OCI-LY7 (cell line): ENCODE measurements around the gene GIT2. TPM values are rescaled to one million over a fixed set of nuclear protein-coding genes. Genes with fewer than 3 reads are reported as not detected.
"Not testable (repeated sequence)": the region's sequence is repeated elsewhere in the genome, so short reads cannot be mapped to it uniquely, and the experiment has no call there.

Source experiments
- BruUV-seq: library from RNA; stranded (reverse); fragments of 400-500 nt; replicated peaks from 2 replicates; lab custom pipeline; 2021; lab: Mats Ljungman, UMichigan
- CTCF ChIA-PET: fragments of 300-600 bp; sonication (Branson Sonifier 250); formaldehyde crosslinking; loops from one replicate; lab custom pipeline; 2022; ENCODE audit warnings: antibody characterized with exemption; ENCODE audit not compliant: unreplicated experiment; lab: Charles Lee
- POLR2A ChIA-PET: fragments of 300-600 bp; sonication (Branson Sonifier 250); formaldehyde crosslinking; loops from one replicate; lab custom pipeline; 2022; ENCODE audit warnings: antibody characterized with exemption; lab: Charles Lee
- DNase-seq: peaks from one replicate; pipeline ENCODE4 v3.0.0-alpha.2; 2015; ENCODE audit warnings: low spot score
- H2AFZ ChIP-seq: fragments of 200-600 bp; sonication (generic), shearing (Covaris generic); 2 replicates; pipeline ENCODE4 v1.6.1; 2014; ENCODE audit warnings: mild to moderate bottlenecking, antibody characterized with exemption, low read length, moderate library complexity
- H3K27ac ChIP-seq: fragments of 200-600 bp; sonication (generic); 2 replicates; pipeline ENCODE4 v1.5.1; 2014; ENCODE audit warnings: mixed run types, low read depth, mild to moderate bottlenecking, moderate library complexity, low read length, inconsistent platforms; ENCODE audit not compliant: poor library complexity, severe bottlenecking
- H3K36me3 ChIP-seq: fragments of 200-600 bp; sonication (generic); 2 replicates; pipeline ENCODE4 v1.6.1; 2014; ENCODE audit warnings: mild to moderate bottlenecking, antibody characterized with exemption, low read length, moderate library complexity, mixed read lengths; ENCODE audit not compliant: insufficient read depth
- H3K4me1 ChIP-seq: fragments of 200-600 bp; sonication (generic); 2 replicates; pipeline ENCODE4 v1.5.1; 2014; ENCODE audit warnings: mild to moderate bottlenecking, low read length; ENCODE audit not compliant: insufficient read depth, poor library complexity, severe bottlenecking
- H3K4me2 ChIP-seq: fragments of 200-600 bp; sonication (generic); 2 replicates; pipeline ENCODE4 v1.6.1; 2014; ENCODE audit warnings: mild to moderate bottlenecking, low read length
- H3K4me3 ChIP-seq: fragments of 200-600 bp; sonication (generic); 2 replicates; pipeline ENCODE4 v1.5.1; 2014; ENCODE audit warnings: mild to moderate bottlenecking, low read depth, low read length; ENCODE audit not compliant: poor library complexity, severe bottlenecking
- H3K79me2 ChIP-seq: fragments of 200-600 bp; sonication (generic); 2 replicates; pipeline ENCODE4 v1.6.1; 2016; ENCODE audit warnings: low read depth, mild to moderate bottlenecking, low read length, moderate library complexity, mixed read lengths; ENCODE audit not compliant: insufficient read depth
- H3K9me2 ChIP-seq: fragments of 200-600 bp; sonication (generic); 2 replicates; pipeline ENCODE4 v1.6.1; 2016; ENCODE audit warnings: mild to moderate bottlenecking, low read length, mixed read lengths; ENCODE audit not compliant: insufficient read depth
- H3K9me3 ChIP-seq: fragments of 200-600 bp; sonication (generic); 2 replicates; pipeline ENCODE4 v1.6.1; 2014; ENCODE audit warnings: mild to moderate bottlenecking, mixed run types, low read length, mixed read lengths
- H4K20me1 ChIP-seq: fragments of 200-600 bp; sonication (generic); 2 replicates; pipeline ENCODE4 v1.6.1; 2014; ENCODE audit warnings: mild to moderate bottlenecking, antibody characterized with exemption, low read length, moderate library complexity, mixed read lengths; ENCODE audit not compliant: insufficient read depth
- CTCF ChIP-seq: fragments of 200-600 bp; sonication (generic); conservative IDR thresholded peaks from 2 replicates; pipeline ENCODE4 v1.5.1; 2014; ENCODE audit warnings: mild to moderate bottlenecking, antibody characterized with exemption, low read length, moderate library complexity, mixed read lengths
- EZH2phosphoT487 ChIP-seq: fragments of 200-600 bp; sonication (generic); IDR thresholded peaks from 2 replicates; pipeline ENCODE4 v1.6.1; 2018; ENCODE audit warnings: low read depth, borderline replicate concordance, mild to moderate bottlenecking, mixed run types, antibody characterized with exemption, low read length, moderate library complexity, mixed read lengths
- intact Hi-C: fragments of 100-400 bp; cut with micrococcal nuclease; formaldehyde crosslinking; loops from one replicate; pipeline ENCODE4 v1.10.0; 2022; ENCODE audit not compliant: unreplicated experiment
- total RNA-seq, 2 experiments: library from RNA; depleted of rRNA in 1 of 2; stranded (reverse); fragments of >200 nt in 1 of 2; shearing (Covaris generic) in 1 of 2; gene quantifications; 2 replicates each; pipeline ENCODE4 v1.2.3, GENCODE V29; 2014 to 2022

The GIT2 gene
- total RNA-seq, 2 experiments from 2014 or later = 57.1 to 123 TPM

GRCh38 chr12:109932878-109933503 lies 63.2 kb downstream of the GIT2 start:
- no peaks in the 10 kb centered on the region for H3K9me3 ChIP-seq
- no peak overlapping the region for H2AFZ ChIP-seq
- peaks cover 99% of the 10 kb centered on the region for H3K36me3 ChIP-seq
- H4K20me1 ChIP-seq = no peaks in the 10 kb centered on the region
- no peak for DNase-seq
- TF ChIP-seq CTCF (no peak), EZH2phosphoT487 (no peak)
- H3K9me2 ChIP-seq = no peaks in the 10 kb centered on the region
- ChIA-PET POLR2A (no interaction called here), CTCF (no interaction called here)
- H3K4me2 ChIP-seq = no peak overlapping the region
- no peaks in the 10 kb centered on the region for H3K4me1 ChIP-seq
- H3K27ac ChIP-seq = no peak overlapping the region
- H3K79me2 ChIP-seq = no peaks in the 10 kb centered on the region
- no TSS peak for BruUV-seq
- intact Hi-C loops = no loop called here
- H3K4me3 ChIP-seq = no peak overlapping the region

- CTCF ChIA-PET = interaction anchor here (0.6 kb wide), 1 partner anchor 33 kb away, joined by 3 read pairs; no protein-coding TSS in a partner anchor
- POLR2A ChIA-PET = no interaction called here
- TF ChIP-seq EZH2phosphoT487 (no peak), CTCF (no peak)
Measured at GRCh38 chr12:109931143-109931542, 65.0 kb downstream of the GIT2 start.

DNA sequence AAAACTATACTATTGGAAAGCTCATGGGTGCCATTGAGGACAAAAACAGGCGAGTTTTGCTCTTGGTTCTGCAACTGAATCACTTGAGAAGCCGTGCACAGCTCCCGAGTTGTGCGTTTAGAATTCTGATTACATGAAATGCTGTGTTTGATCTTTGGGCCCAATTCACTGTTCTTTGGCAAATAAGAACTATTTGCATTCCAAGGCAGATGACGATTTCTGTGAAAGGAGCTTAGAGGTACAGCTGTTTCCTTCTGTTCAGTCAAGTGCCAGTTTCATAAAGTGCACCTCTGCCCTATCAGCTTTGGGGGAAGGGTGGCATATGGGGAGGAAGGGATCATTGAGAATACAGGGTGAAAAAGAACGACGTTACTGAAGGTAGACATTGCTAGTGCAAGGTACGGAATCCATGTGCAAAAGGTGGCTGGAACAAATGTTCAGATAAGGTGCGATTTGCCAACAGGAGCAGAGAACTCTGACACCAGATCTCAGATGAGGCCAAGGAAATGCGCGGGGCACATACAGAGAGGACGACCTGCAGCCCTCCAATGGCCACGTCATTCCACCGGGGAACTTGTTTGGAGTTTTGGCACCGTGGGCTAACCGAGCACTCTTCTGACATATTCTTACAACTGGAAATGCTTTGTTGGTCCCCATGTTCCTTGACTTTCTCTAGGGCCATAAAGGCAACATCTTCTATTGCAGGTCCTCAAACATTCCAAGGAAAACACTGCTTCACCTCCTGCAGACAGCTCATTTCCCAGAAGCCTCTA lies 66.0 kb downstream of the GIT2 start:
- no peak overlapping the region for H2AFZ ChIP-seq
- no peaks in the 10 kb centered on the region for H3K4me1 ChIP-seq
- intact Hi-C loops = no loop called here
- DNase-seq = no peak
- no TSS peak for BruUV-seq
- H3K4me2 ChIP-seq = no peak overlapping the region
- H3K4me3 ChIP-seq = no peak overlapping the region
- POLR2A ChIA-PET = no interaction called here
- CTCF ChIA-PET = no interaction called here
- H3K27ac ChIP-seq = no peak overlapping the region
- H3K79me2 ChIP-seq = no peaks in the 10 kb centered on the region
- H4K20me1 ChIP-seq = no peaks in the 10 kb centered on the region
- H3K9me3 ChIP-seq = no peaks in the 10 kb centered on the region
- TF ChIP-seq CTCF = no peak
- no peak for TF ChIP-seq EZH2phosphoT487
- H3K9me2 ChIP-seq = no peaks in the 10 kb centered on the region
- peaks cover 92% of the 10 kb centered on the region for H3K36me3 ChIP-seq

More at GRCh38 chr12:109931143-109931542, 65.0 kb downstream of the GIT2 start:
- intact Hi-C loops = no loop called here
- no peaks in the 10 kb centered on the region for H3K9me2 ChIP-seq
- no peak for DNase-seq
- H3K4me3 ChIP-seq = no peak overlapping the region
- H4K20me1 ChIP-seq = no peaks in the 10 kb centered on the region
- no peak overlapping the region for H2AFZ ChIP-seq
- H3K27ac ChIP-seq = no peak overlapping the region
- no peaks in the 10 kb centered on the region for H3K9me3 ChIP-seq
- no TSS peak for BruUV-seq
- no peaks in the 10 kb centered on the region for H3K79me2 ChIP-seq
- no peak overlapping the region for H3K4me2 ChIP-seq
- H3K36me3 ChIP-seq = peaks cover 97% of the 10 kb centered on the region
- no peaks in the 10 kb centered on the region for H3K4me1 ChIP-seq

- BruUV-seq, H3K4me3 ChIP-seq, H3K9me3 ChIP-seq, H2AFZ ChIP-seq, H4K20me1 ChIP-seq, H3K4me2 ChIP-seq, H3K27ac ChIP-seq, H3K9me2 ChIP-seq, H3K4me1 ChIP-seq, DNase-seq, H3K79me2 ChIP-seq, intact Hi-C loops: not testable (repeated sequence)
- H3K36me3 ChIP-seq = peaks cover 86% of the 10 kb centered on the region
- POLR2A ChIA-PET = interaction anchor here (0.6 kb wide), 1 partner anchor 171 kb away, joined by 3 read pairs; no protein-coding TSS in a partner anchor
- CTCF ChIA-PET = interaction anchor here (0.6 kb wide), 1 partner anchor 18 kb away, joined by 3 read pairs; no protein-coding TSS in a partner anchor
Measured at GRCh38 chr12:109929326-109929725, 66.8 kb downstream of the GIT2 start.
